RWPE2 (cell line): ENCODE data around the gene NMRK2.

Experiments used
- ATAC-seq: fragments of 200-7000 bp; cut with Tn5 transposase; 3 replicates; pipeline ENCODE4 v1.9.1; 2021; ENCODE audit warnings: low read depth
- DNase-seq: peaks from one replicate; pipeline ENCODE4 v3.0.0-alpha.2; 2020; ENCODE audit warnings: low spot score
- H3K27ac ChIP-seq: fragments of 450-650 bp; 2 replicates; pipeline ENCODE4 v1.5.1; 2017; ENCODE audit warnings: mild to moderate bottlenecking; ENCODE audit not compliant: poor library complexity, severe bottlenecking
- H3K27me3 ChIP-seq: fragments of 250-450 bp; sonication (Bioruptor Pico); 2 replicates; pipeline ENCODE4 v1.5.1; 2021; ENCODE audit warnings: mild to moderate bottlenecking, moderate library complexity; ENCODE audit not compliant: insufficient read depth, poor library complexity, severe bottlenecking
- H3K36me3 ChIP-seq: fragments of 250-450 bp; sonication (Bioruptor Pico); 2 replicates; pipeline ENCODE4 v1.5.1; 2020; ENCODE audit warnings: low read depth, mild to moderate bottlenecking, moderate library complexity
- H3K4me1 ChIP-seq: fragments of 250-450 bp; sonication (Bioruptor Pico); 2 replicates; pipeline ENCODE4 v1.5.1; 2021; ENCODE audit warnings: mild to moderate bottlenecking, moderate library complexity; ENCODE audit not compliant: insufficient read depth, poor library complexity, severe bottlenecking
- H3K4me3 ChIP-seq: fragments of 250-450 bp; sonication (Bioruptor Pico); 2 replicates; pipeline ENCODE4 v1.5.1; 2021; ENCODE audit warnings: mild to moderate bottlenecking, moderate library complexity; ENCODE audit not compliant: severe bottlenecking
- H3K9me3 ChIP-seq: fragments of 250-450 bp; sonication (Bioruptor Pico); 2 replicates; pipeline ENCODE4 v1.5.1; 2021; ENCODE audit warnings: mild to moderate bottlenecking, moderate library complexity; ENCODE audit not compliant: severe bottlenecking
- CTCF ChIP-seq: fragments of 450-650 bp; IDR thresholded peaks from one replicate; pipeline ENCODE4 v1.5.1; 2017; ENCODE audit warnings: mild to moderate bottlenecking, moderate library complexity; ENCODE audit not compliant: poor library complexity, severe bottlenecking

Gene NMRK2

GRCh38 chr19:3979289-3979673 is 46.4 kb downstream of the NMRK2 start:
- peaks cover 9% of the 10 kb centered on the region for H3K4me1 ChIP-seq
- peaks cover 93% of the 10 kb centered on the region for H3K36me3 ChIP-seq
- DNase-seq (no peak), ATAC-seq (no peak)
- no peak overlapping the region for H3K27ac ChIP-seq
- H3K9me3 ChIP-seq: no peaks in the 10 kb centered on the region
- H3K27me3 ChIP-seq: no peaks in the 10 kb centered on the region
- H3K4me3 ChIP-seq: no peak overlapping the region
- TF ChIP-seq CTCF: no peak

GRCh38 chr19:3979674-3980352 is 46.9 kb downstream of the NMRK2 start:
- Histone ChIP-seq H3K4me3 (no peak overlapping the region), H3K4me1 (peaks cover 9% of the 10 kb centered on the region), H3K9me3 (no peaks in the 10 kb centered on the region), H3K27ac (no peak overlapping the region), H3K36me3 (peaks cover 98% of the 10 kb centered on the region), H3K27me3 (no peaks in the 10 kb centered on the region)
- no peak for TF ChIP-seq CTCF
- ATAC-seq (no peak), DNase-seq (no peak)

- ATAC-seq (no peak), DNase-seq (no peak)
- H3K27me3 ChIP-seq: no peaks in the 10 kb centered on the region
- TF ChIP-seq CTCF: no peak
- peaks cover 9% of the 10 kb centered on the region for H3K4me1 ChIP-seq
- H3K36me3 ChIP-seq: peaks cover 95% of the 10 kb centered on the region
- no peak overlapping the region for H3K4me3 ChIP-seq
- H3K9me3 ChIP-seq: no peaks in the 10 kb centered on the region
- H3K27ac ChIP-seq: no peak overlapping the region
Measured at GRCh38 chr19:3980353-3981251, 47.7 kb downstream of the NMRK2 start.

GRCh38 chr19:3981373-3981735 is 48.5 kb downstream of the NMRK2 start:
- Histone ChIP-seq H3K36me3 (peaks cover 87% of the 10 kb centered on the region), H3K27ac (no peak overlapping the region), H3K4me1 (peaks cover 9% of the 10 kb centered on the region), H3K27me3 (no peaks in the 10 kb centered on the region), H3K4me3 (no peak overlapping the region), H3K9me3 (no peaks in the 10 kb centered on the region)
- no peak for TF ChIP-seq CTCF
- DNase-seq (no peak), ATAC-seq (no peak)
